GM12891 (cell line): Measurements from ENCODE around the gene MRPL37.

Experiments used
- POLR2A ChIP-seq: IDR thresholded peaks from 2 replicates; pipeline ENCODE4 v1.6.1; 2011; ENCODE audit warnings: low read depth, low read length, control low read depth
- POLR2AphosphoS5 ChIP-seq: IDR thresholded peaks from 2 replicates; pipeline ENCODE4 v1.6.1; 2011; ENCODE audit warnings: low read depth, low read length, control low read depth
- TAF1 ChIP-seq: IDR thresholded peaks from 2 replicates; pipeline ENCODE4 v1.6.1; 2011; ENCODE audit warnings: low read depth, low read length, control low read depth

DNA sequence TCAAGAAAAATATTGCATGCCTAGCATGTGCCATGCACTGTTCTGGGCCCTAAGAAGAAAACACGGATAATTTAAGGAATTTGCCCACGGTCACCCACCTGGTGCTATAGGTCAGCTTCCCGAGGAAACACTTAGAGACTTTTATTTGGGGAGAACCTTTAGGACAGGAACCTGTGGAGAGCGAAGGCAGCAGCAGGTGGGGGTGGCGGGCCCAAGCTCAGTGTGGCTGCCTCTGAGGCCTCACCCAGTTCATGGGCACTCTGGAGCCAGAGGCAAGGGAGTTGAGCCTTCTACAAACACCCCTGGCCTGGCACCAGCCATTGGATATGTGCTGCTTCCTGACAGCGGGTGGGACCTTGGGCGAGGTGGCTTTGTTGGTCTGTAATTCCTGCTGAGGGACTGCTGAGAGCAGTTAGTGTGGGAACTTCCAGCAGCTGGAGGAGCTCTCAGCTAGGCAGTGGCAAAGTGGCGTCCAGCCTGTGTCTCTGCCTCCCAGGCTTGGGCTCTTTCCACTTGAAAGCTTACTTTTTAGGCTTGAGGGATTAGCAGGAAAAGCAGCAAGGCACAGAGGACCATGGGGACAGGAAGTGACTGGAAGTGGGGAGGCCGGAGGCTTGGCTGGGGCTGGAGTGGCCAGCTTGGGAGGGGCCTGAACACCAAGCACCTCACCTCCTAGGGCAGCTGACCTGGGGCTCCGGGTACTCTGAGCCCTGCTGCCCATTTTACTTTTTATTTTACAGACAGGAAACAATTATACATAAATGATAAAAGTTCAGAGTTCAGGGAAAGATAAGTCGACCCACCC is 19.1 kb downstream of the MRPL37 start:
- TF ChIP-seq POLR2A (no peak), POLR2AphosphoS5 (no peak), TAF1 (no peak)
